Measurements from ENCODE around the gene HDAC7. TPM values are rescaled to one million over a fixed set of nuclear protein-coding genes. Genes with fewer than 3 reads are reported as not detected.

The HDAC7 gene
- total and polyA plus RNA-seq, 2 of the 13 experiments (the other 11 are each of a cell fraction or from before 2014, with no cell fraction given) = 4.6 to 10.8 TPM

DNA sequence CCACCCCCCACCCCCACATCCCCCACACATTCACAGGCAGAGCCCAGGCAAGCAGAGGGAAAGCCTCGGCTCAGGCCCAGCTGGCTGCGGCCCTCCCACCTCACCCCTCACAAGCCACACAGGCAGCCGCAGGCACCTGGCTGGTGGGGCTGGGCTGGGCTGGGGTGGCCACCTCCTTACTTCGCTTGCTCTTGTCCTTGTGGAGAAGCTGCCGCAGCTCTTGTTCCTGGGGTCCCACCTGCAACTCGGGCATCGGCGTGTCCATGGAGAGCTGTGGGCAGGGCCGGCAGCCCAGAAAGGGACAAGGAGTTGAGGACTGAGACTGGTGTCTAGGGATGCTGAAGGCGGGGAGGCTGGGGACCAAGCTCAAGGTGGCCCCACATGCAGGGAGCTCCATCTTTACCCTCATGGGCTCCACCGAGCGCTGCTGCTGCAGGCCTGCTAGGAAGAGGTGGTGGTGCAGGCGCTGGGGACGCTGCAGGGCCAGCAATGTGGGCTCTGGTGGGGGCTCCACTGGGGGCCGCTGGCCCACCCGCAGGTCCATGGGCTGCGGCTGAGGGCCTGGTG lies 21.2 kb downstream of the HDAC7 start (continued):
- TF ChIP-seq, protein P1, sequence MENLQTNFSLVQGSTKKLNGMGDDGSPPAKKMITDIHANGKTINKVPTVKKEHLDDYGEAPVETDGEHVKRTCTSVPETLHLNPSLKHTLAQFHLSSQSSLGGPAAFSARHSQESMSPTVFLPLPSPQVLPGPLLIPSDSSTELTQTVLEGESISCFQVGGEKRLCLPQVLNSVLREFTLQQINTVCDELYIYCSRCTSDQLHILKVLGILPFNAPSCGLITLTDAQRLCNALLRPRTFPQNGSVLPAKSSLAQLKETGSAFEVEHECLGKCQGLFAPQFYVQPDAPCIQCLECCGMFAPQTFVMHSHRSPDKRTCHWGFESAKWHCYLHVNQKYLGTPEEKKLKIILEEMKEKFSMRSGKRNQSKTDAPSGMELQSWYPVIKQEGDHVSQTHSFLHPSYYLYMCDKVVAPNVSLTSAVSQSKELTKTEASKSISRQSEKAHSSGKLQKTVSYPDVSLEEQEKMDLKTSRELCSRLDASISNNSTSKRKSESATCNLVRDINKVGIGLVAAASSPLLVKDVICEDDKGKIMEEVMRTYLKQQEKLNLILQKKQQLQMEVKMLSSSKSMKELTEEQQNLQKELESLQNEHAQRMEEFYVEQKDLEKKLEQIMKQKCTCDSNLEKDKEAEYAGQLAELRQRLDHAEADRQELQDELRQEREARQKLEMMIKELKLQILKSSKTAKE (CRISPR knock-in tag; IDR thresholded peaks at IDR 0.05; ENCODE audit: borderline replicate concordance) = no peak
- TF ChIP-seq, protein P2, sequence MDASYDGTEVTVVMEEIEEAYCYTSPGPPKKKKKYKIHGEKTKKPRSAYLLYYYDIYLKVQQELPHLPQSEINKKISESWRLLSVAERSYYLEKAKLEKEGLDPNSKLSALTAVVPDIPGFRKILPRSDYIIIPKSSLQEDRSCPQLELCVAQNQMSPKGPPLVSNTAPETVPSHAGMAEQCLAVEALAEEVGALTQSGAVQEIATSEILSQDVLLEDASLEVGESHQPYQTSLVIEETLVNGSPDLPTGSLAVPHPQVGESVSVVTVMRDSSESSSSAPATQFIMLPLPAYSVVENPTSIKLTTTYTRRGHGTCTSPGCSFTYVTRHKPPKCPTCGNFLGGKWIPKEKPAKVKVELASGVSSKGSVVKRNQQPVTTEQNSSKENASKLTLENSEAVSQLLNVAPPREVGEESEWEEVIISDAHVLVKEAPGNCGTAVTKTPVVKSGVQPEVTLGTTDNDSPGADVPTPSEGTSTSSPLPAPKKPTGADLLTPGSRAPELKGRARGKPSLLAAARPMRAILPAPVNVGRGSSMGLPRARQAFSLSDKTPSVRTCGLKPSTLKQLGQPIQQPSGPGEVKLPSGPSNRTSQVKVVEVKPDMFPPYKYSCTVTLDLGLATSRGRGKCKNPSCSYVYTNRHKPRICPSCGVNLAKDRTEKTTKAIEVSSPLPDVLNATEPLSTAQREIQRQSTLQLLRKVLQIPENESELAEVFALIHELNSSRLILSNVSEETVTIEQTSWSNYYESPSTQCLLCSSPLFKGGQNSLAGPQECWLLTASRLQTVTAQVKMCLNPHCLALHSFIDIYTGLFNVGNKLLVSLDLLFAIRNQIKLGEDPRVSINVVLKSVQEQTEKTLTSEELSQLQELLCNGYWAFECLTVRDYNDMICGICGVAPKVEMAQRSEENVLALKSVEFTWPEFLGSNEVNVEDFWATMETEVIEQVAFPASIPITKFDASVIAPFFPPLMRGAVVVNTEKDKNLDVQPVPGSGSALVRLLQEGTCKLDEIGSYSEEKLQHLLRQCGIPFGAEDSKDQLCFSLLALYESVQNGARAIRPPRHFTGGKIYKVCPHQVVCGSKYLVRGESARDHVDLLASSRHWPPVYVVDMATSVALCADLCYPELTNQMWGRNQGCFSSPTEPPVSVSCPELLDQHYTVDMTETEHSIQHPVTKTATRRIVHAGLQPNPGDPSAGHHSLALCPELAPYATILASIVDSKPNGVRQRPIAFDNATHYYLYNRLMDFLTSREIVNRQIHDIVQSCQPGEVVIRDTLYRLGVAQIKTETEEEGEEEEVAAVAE (CRISPR knock-in tag; IDR thresholded peaks at IDR 0.05; ENCODE audit: borderline replicate concordance) = no peak
- no peak for TF ChIP-seq ZNF281 (CRISPR knock-in tag; IDR thresholded peaks at IDR 0.05; ENCODE audit: borderline replicate concordance)
- no peak for TF ChIP-seq HMGXB4 (CRISPR knock-in tag; IDR thresholded peaks at IDR 0.05; ENCODE audit: borderline replicate concordance in 1 of 2, low read depth in 1 of 2)
- TF ChIP-seq, protein P3, sequence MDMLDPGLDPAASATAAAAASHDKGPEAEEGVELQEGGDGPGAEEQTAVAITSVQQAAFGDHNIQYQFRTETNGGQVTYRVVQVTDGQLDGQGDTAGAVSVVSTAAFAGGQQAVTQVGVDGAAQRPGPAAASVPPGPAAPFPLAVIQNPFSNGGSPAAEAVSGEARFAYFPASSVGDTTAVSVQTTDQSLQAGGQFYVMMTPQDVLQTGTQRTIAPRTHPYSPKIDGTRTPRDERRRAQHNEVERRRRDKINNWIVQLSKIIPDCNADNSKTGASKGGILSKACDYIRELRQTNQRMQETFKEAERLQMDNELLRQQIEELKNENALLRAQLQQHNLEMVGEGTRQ (IDR thresholded peaks at IDR 0.05; ENCODE audit: low read depth, low read length) = no peak
- TF ChIP-seq, protein P3 (CRISPR knock-in tag; IDR thresholded peaks at IDR 0.05; ENCODE audit: borderline replicate concordance) = no peak
- TF ChIP-seq, protein P4, sequence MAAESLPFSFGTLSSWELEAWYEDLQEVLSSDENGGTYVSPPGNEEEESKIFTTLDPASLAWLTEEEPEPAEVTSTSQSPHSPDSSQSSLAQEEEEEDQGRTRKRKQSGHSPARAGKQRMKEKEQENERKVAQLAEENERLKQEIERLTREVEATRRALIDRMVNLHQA (CRISPR knock-in tag; IDR thresholded peaks at IDR 0.05) = no peak

Data from HepG2 (cell line).